Colonic mucosa (tissue), 4 donors: ENCODE data around the gene SGK1. TPM values are rescaled to one million over a fixed set of nuclear protein-coding genes. Genes with fewer than 3 reads are reported as not detected.

ENCODE experiments used
- DNase-seq: peaks from one replicate; pipeline ENCODE4 v3.0.0-alpha.2; 2020
- H3K27ac ChIP-seq: fragments of 200-600 bp; one replicate; pipeline ENCODE4 v1.8.0; 2021
- H3K27me3 ChIP-seq: fragments of 200-600 bp; one replicate; pipeline ENCODE4 v1.8.0; 2021
- H3K36me3 ChIP-seq: fragments of 200-600 bp; one replicate; pipeline ENCODE4 v1.8.0; 2021
- H3K4me1 ChIP-seq: fragments of 200-600 bp; one replicate; pipeline ENCODE4 v1.8.0; 2021; ENCODE audit warnings: mild to moderate bottlenecking
- H3K4me3 ChIP-seq: fragments of 200-600 bp; one replicate; pipeline ENCODE4 v1.8.0; 2021
- H3K9ac ChIP-seq, 2 donors: one replicate each; pipeline ENCODE4 v1.7.0; 2013; ENCODE audit warnings: control low read depth in 2 of 2, low read depth in 2 of 2, low read length in 2 of 2
- H3K9me3 ChIP-seq: fragments of 200-600 bp; one replicate; pipeline ENCODE4 v1.8.0; 2021
- intact Hi-C: fragments of 100-400 bp; cut with DNase I; formaldehyde crosslinking; loops from one replicate; pipeline ENCODE4 v1.14.1; 2022
- total RNA-seq, 2 donors: library from RNA; stranded (reverse); fragmentation: NEBNext Ultra II Directional in 1 of 2; extraction: Animal tissue kit (Norgen Biotek cat#: 25700) in 1 of 2; gene quantifications; one replicate each; pipeline ENCODE4 v1.2.1, GENCODE V29; 2021
- TF ChIP-seq, protein P1 (sequence below): fragments of 200-600 bp; IDR thresholded peaks from one replicate; pipeline ENCODE4 v1.8.0; 2022; ENCODE audit warnings: antibody characterized with exemption, mild to moderate bottlenecking
- donor health status: healthy.
- donor health status: DM: no; HTN: no; CAD: no.
- donor health status: DM: no; HTN: no; CAD: no.

Gene SGK1
- total RNA-seq, 2 donors from 2014 or later, result 12.0 to 41.5 TPM

- Histone ChIP-seq H3K36me3 (no peaks in the 10 kb centered on the region), H3K9me3 (no peaks in the 10 kb centered on the region), H3K27me3 (no peaks in the 10 kb centered on the region), H3K9ac (no peak overlapping the region), H3K4me3 (no peak overlapping the region), H3K4me1 (no peaks in the 10 kb centered on the region), H3K27ac (no peak overlapping the region)
- no peak for DNase-seq
- TF ChIP-seq, protein P1, sequence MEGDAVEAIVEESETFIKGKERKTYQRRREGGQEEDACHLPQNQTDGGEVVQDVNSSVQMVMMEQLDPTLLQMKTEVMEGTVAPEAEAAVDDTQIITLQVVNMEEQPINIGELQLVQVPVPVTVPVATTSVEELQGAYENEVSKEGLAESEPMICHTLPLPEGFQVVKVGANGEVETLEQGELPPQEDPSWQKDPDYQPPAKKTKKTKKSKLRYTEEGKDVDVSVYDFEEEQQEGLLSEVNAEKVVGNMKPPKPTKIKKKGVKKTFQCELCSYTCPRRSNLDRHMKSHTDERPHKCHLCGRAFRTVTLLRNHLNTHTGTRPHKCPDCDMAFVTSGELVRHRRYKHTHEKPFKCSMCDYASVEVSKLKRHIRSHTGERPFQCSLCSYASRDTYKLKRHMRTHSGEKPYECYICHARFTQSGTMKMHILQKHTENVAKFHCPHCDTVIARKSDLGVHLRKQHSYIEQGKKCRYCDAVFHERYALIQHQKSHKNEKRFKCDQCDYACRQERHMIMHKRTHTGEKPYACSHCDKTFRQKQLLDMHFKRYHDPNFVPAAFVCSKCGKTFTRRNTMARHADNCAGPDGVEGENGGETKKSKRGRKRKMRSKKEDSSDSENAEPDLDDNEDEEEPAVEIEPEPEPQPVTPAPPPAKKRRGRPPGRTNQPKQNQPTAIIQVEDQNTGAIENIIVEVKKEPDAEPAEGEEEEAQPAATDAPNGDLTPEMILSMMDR, result no peak
- intact Hi-C loops, result no loop called here
Observed at GRCh38 chr6:134187751-134188150, 130.2 kb downstream of the SGK1 start.

DNA sequence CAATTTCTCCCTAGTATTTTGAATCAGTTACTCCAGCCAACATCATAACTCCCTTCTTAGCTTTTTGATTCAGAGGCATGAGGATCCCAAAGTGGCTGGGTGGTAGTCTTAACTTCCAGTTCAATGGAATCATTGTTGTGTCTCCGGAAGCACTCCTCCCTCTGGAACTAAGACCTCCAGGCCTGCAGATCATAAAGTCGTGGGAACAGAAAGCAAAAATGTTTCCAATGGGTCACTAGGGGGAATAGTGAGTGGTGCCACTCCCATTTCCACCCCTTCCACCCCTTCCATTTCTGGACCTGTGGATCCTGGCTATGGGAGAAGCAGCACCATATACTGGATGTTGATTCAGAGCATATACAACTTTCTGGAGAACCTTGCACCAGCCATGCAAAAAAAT lies 130.8 kb downstream of the SGK1 start:
- no peaks in the 10 kb centered on the region for H3K4me1 ChIP-seq
- no peaks in the 10 kb centered on the region for H3K27me3 ChIP-seq
- intact Hi-C loops, result no loop called here
- H3K4me3 ChIP-seq, result no peak overlapping the region
- TF ChIP-seq, protein P1, result no peak
- DNase-seq, result no peak
- H3K27ac ChIP-seq, result no peak overlapping the region
- H3K36me3 ChIP-seq, result no peaks in the 10 kb centered on the region
- H3K9me3 ChIP-seq, result no peaks in the 10 kb centered on the region
- H3K9ac ChIP-seq, result no peak overlapping the region

GRCh38 chr6:134186355-134186754 lies 131.6 kb downstream of the SGK1 start:
- no peaks in the 10 kb centered on the region for H3K4me1 ChIP-seq
- H3K4me3 ChIP-seq, result no peak overlapping the region
- H3K27ac ChIP-seq, result no peak overlapping the region
- H3K36me3 ChIP-seq, result no peaks in the 10 kb centered on the region
- no peaks in the 10 kb centered on the region for H3K9me3 ChIP-seq
- TF ChIP-seq, protein P1, result no peak
- no peak for DNase-seq
- H3K27me3 ChIP-seq, result no peaks in the 10 kb centered on the region
- H3K9ac ChIP-seq, result no peak overlapping the region
- intact Hi-C loops, result no loop called here

GRCh38 chr6:134185277-134185676 lies 132.6 kb downstream of the SGK1 start:
- H3K4me3 ChIP-seq, result no peak overlapping the region
- intact Hi-C loops, result no loop called here
- TF ChIP-seq, protein P1, result no peak
- no peak overlapping the region for H3K27ac ChIP-seq
- no peaks in the 10 kb centered on the region for H3K36me3 ChIP-seq
- H3K27me3 ChIP-seq, result no peaks in the 10 kb centered on the region
- H3K9ac ChIP-seq, result no peak overlapping the region
- no peak for DNase-seq
- no peaks in the 10 kb centered on the region for H3K9me3 ChIP-seq
- no peaks in the 10 kb centered on the region for H3K4me1 ChIP-seq

GRCh38 chr6:134183844-134184243 lies 134.1 kb downstream of the SGK1 start:
- no peaks in the 10 kb centered on the region for H3K36me3 ChIP-seq
- intact Hi-C loops, result no loop called here

More at GRCh38 chr6:134183844-134184243, 134.1 kb downstream of the SGK1 start:
- TF ChIP-seq, protein P1, result no peak
- Histone ChIP-seq H3K9ac (no peak overlapping the region), H3K9me3 (no peaks in the 10 kb centered on the region), H3K4me1 (no peaks in the 10 kb centered on the region), H3K27me3 (no peaks in the 10 kb centered on the region), H3K4me3 (no peak overlapping the region), H3K27ac (no peak overlapping the region)
- DNase-seq, result no peak
